Tibial nerve (tissue), 4 donors: ENCODE data around the gene IL21R.

Experiments
- EP300 ChIP-seq, 2 donors: sonication (generic); formaldehyde crosslinking; IDR thresholded peaks; one replicate each; pipeline ENCODE4 v1.6.1; 2017; ENCODE audit warnings: antibody characterized with exemption in 2 of 2, mild to moderate bottlenecking in 1 of 2
- POLR2A ChIP-seq, 2 donors: fragments of 450-650 bp; IDR thresholded peaks; one replicate each; pipeline ENCODE4 v1.6.1; 2017; ENCODE audit warnings: antibody characterized with exemption in 2 of 2, mild to moderate bottlenecking in 2 of 2, moderate library complexity in 2 of 2
- TF ChIP-seq, protein P1 (sequence below), 5 experiments: fragments of 200-600 bp in 3 of 5; fragments of 450-650 bp in 2 of 5; sonication (generic) in 3 of 5; IDR thresholded peaks; one replicate each; pipeline ENCODE4 v1.5.1; 2016 to 2019; ENCODE audit warnings: antibody characterized with exemption in 5 of 5, mild to moderate bottlenecking in 3 of 5, moderate library complexity in 2 of 5

DNA sequence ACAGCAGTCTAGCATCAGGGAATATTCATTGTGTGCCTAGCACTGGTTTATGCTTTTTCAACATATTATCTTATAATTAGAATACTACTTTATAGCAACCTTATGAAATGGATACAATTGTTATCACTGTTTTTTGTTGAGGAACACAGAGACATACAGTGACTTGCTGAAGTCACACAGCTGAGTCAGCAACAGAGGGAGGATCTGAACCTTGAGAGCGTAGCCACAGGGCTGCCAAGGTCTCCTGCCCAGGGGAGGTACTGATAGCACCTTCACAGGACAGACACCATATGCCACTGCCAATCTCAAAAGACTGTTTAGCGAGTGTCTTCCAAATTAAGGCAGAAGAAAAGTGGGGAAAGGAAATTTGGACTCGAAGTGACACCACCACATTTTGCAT, 84.8 kb downstream of the IL21R start:
- TF ChIP-seq, protein P1, sequence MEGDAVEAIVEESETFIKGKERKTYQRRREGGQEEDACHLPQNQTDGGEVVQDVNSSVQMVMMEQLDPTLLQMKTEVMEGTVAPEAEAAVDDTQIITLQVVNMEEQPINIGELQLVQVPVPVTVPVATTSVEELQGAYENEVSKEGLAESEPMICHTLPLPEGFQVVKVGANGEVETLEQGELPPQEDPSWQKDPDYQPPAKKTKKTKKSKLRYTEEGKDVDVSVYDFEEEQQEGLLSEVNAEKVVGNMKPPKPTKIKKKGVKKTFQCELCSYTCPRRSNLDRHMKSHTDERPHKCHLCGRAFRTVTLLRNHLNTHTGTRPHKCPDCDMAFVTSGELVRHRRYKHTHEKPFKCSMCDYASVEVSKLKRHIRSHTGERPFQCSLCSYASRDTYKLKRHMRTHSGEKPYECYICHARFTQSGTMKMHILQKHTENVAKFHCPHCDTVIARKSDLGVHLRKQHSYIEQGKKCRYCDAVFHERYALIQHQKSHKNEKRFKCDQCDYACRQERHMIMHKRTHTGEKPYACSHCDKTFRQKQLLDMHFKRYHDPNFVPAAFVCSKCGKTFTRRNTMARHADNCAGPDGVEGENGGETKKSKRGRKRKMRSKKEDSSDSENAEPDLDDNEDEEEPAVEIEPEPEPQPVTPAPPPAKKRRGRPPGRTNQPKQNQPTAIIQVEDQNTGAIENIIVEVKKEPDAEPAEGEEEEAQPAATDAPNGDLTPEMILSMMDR (IDR thresholded peaks at IDR 0.05), result no peak
- TF ChIP-seq POLR2A (IDR thresholded peaks at IDR 0.05) (no peak), EP300 (IDR thresholded peaks at IDR 0.05) (no peak)
